OCI-LY3 (cell line): ENCODE data around the gene NR2F1.

ENCODE experiments used
- EZH2phosphoT487 ChIP-seq: fragments of 200-600 bp; shearing (Covaris generic); IDR thresholded peaks from 2 replicates; pipeline ENCODE4 v1.6.1; 2018; ENCODE audit warnings: antibody characterized with exemption, mixed run types, low read depth
- TF ChIP-seq, protein P1 (sequence below): fragments of 200-600, 300-600 bp; sonication (generic); IDR thresholded peaks from 2 replicates; pipeline ENCODE4 v1.5.1; 2014; ENCODE audit warnings: antibody characterized with exemption, low read length, low read depth

DNA sequence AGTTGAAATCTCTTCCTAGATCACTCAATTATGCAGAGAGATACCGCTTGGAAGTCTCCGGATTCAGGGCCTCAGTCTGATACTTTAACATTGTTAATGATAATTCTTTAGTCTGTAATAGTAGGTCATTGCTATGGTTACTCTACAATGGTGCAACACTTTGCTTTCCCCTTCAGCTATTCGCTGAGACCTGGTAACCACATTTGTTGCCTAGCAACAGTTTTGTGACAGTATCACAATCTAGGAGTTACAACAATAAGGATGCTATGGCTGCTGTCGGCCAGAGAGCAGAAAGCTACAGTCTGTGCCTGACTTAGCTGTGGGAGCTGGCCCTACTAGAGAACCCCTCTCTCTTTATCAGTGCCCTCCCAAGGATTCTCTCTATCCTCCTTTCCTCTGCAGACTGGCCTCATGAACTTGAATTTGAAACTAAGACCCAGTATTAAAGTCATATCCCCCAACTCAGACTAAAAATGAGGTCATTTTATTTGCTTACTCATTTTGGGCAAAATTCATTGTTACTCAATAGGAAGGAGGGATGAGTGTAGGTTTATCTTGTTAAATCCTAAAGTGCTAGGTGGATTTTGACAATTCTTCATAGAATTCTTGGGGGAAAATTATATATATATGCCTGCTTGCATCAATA is 39.3 kb downstream of the NR2F1 start:
- TF ChIP-seq, protein P1, sequence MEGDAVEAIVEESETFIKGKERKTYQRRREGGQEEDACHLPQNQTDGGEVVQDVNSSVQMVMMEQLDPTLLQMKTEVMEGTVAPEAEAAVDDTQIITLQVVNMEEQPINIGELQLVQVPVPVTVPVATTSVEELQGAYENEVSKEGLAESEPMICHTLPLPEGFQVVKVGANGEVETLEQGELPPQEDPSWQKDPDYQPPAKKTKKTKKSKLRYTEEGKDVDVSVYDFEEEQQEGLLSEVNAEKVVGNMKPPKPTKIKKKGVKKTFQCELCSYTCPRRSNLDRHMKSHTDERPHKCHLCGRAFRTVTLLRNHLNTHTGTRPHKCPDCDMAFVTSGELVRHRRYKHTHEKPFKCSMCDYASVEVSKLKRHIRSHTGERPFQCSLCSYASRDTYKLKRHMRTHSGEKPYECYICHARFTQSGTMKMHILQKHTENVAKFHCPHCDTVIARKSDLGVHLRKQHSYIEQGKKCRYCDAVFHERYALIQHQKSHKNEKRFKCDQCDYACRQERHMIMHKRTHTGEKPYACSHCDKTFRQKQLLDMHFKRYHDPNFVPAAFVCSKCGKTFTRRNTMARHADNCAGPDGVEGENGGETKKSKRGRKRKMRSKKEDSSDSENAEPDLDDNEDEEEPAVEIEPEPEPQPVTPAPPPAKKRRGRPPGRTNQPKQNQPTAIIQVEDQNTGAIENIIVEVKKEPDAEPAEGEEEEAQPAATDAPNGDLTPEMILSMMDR = no peak
- TF ChIP-seq EZH2phosphoT487 = no peak
